Panc1 (cell line): Measurements from ENCODE around the gene GPR153. TPM values are rescaled to one million over a fixed set of nuclear protein-coding genes. Genes with fewer than 3 reads are reported as not detected.
A peak's percentile ranks its signal among the peaks of the same experiment; 100 is the strongest.

Experiments used
- ATAC-seq: fragments of 200-7000 bp; cut with Tn5 transposase; 2 replicates; pipeline ENCODE4 v1.9.1; 2020; ENCODE audit warnings: mild to moderate bottlenecking, moderate library complexity
- BruUV-seq: library from RNA; stranded (reverse); fragments of 400-500 nt; replicated peaks from 2 replicates; lab custom pipeline; 2021; lab: Mats Ljungman, UMichigan
- CTCF ChIA-PET: fragments of 300-600 bp; sonication (Branson Sonifier 250); formaldehyde crosslinking; loops from one replicate; lab custom pipeline; 2022; ENCODE audit warnings: antibody characterized with exemption; lab: Charles Lee
- POLR2A ChIA-PET: fragments of 300-600 bp; sonication (Branson Sonifier 250); formaldehyde crosslinking; loops from one replicate; lab custom pipeline; 2022; ENCODE audit warnings: antibody characterized with exemption; lab: Charles Lee
- DNase-seq: peaks from one replicate; pipeline ENCODE4 v3.0.0-alpha.2; 2010; ENCODE audit warnings: low read depth, low spot score
- H3K27ac ChIP-seq: 2 replicates; pipeline ENCODE4 v1.5.1; 2011; ENCODE audit warnings: mild to moderate bottlenecking, low read length, inconsistent platforms
- H3K27me3 ChIP-seq: fragments of 200-500 bp; sonication (Bioruptor generic); 2 replicates; pipeline ENCODE4 v1.6.0; 2014; ENCODE audit warnings: low read length, inconsistent platforms; ENCODE audit not compliant: control insufficient read depth, insufficient read depth
- H3K36me3 ChIP-seq: fragments of 200-500 bp; sonication (Bioruptor generic); 2 replicates; pipeline ENCODE4 v1.5.1; 2014; ENCODE audit warnings: inconsistent platforms, mild to moderate bottlenecking, low read length, moderate library complexity; ENCODE audit not compliant: control insufficient read depth, insufficient read depth
- H3K4me1 ChIP-seq: 2 replicates; pipeline ENCODE4 v1.5.1; 2011; ENCODE audit warnings: inconsistent platforms, mild to moderate bottlenecking, low read length, moderate library complexity; ENCODE audit not compliant: control insufficient read depth, insufficient read depth
- H3K4me3 ChIP-seq, 2 experiments: 2 replicates each; pipeline ENCODE4 v1.5.1; 2011 to 2012; ENCODE audit warnings: low read depth in 2 of 2, low read length in 2 of 2, mild to moderate bottlenecking in 2 of 2, inconsistent platforms in 1 of 2, moderate library complexity in 1 of 2
- H3K9me3 ChIP-seq: fragments of 200-500 bp; sonication (Bioruptor generic); 2 replicates; pipeline ENCODE4 v1.5.1; 2014; ENCODE audit warnings: low read depth, mild to moderate bottlenecking, inconsistent platforms, low read length, moderate library complexity; ENCODE audit not compliant: control insufficient read depth, insufficient read depth
- POLR2AphosphoS5 ChIP-seq: IDR thresholded peaks from 2 replicates; pipeline ENCODE4 v1.6.1; 2012; ENCODE audit warnings: mild to moderate bottlenecking, low read depth, low read length, moderate library complexity
- SIN3A ChIP-seq: IDR thresholded peaks from 2 replicates; pipeline ENCODE4 v1.6.1; 2012; ENCODE audit warnings: low read depth, mild to moderate bottlenecking, low read length, moderate library complexity, borderline replicate concordance; ENCODE audit not compliant: insufficient read depth
- TCF7L2 ChIP-seq: IDR thresholded peaks from 2 replicates; pipeline ENCODE4 v1.6.1; 2011; ENCODE audit warnings: mild to moderate bottlenecking, low read depth, low read length, inconsistent platforms
- in situ Hi-C: cut with HindIII; loops from 2 replicates; pipeline ENCODE4 v1.10.0; 2016; ENCODE audit warnings: low sequenced_read_pairs, low pct_unique_long_range_greater_than_20kb
- intact Hi-C: fragments of 100-400 bp; cut with micrococcal nuclease; formaldehyde crosslinking; loops from one replicate; pipeline ENCODE4 v1.10.0; 2022; ENCODE audit not compliant: unreplicated experiment
- total RNA-seq: library from RNA; stranded (reverse); gene quantifications from one replicate; pipeline ENCODE4 v1.2.1, GENCODE V29; 2021; ENCODE audit not compliant: unreplicated experiment
- TF ChIP-seq, protein P1 (sequence below), 2 experiments: IDR thresholded peaks; 2 replicates each; pipeline ENCODE4 v1.6.1; 2011 to 2012; ENCODE audit warnings: low read depth in 2 of 2, control low read depth in 1 of 2, low read length in 1 of 2, mild to moderate bottlenecking in 1 of 2, moderate library complexity in 1 of 2; ENCODE audit not compliant: insufficient read depth in 1 of 2
- TF ChIP-seq, protein P2 (sequence below): fragments of 450-650 bp; IDR thresholded peaks from 2 replicates; pipeline ENCODE4 v1.5.1; 2017; ENCODE audit warnings: mild to moderate bottlenecking

The GPR153 gene
- total RNA-seq, 1 experiment from 2014 or later: 5.5 TPM

DNA sequence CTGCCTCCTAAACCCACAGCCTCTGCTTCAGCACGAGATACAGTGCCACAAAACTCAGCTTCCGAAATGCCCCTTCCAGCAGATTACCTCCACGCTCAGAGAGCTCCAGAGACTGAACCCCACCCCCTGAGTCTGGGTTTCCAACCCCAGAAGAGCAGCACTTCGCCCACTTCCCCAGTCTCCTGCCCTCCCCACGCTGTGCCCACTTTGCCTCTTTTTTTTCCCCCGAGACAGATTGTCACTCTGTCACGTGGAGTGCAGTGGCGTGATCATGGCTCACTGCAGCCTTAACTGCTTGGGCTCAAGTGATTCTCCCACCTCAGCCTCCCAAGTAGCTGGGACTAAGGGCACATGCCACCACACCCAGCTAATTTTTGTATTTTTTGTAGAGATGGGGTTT lies 35.2 kb downstream of the GPR153 start:
- CTCF ChIA-PET: interaction anchor here (0.6 to 1.5 kb wide), 2 partner anchors 19 to 21 kb away, joined by 5 to 9 read pairs; no protein-coding TSS in a partner anchor
- peaks cover 17% of the 10 kb centered on the region for H3K4me1 ChIP-seq
- no peak overlapping the region for H3K4me3 ChIP-seq
- TF ChIP-seq, protein P1, sequence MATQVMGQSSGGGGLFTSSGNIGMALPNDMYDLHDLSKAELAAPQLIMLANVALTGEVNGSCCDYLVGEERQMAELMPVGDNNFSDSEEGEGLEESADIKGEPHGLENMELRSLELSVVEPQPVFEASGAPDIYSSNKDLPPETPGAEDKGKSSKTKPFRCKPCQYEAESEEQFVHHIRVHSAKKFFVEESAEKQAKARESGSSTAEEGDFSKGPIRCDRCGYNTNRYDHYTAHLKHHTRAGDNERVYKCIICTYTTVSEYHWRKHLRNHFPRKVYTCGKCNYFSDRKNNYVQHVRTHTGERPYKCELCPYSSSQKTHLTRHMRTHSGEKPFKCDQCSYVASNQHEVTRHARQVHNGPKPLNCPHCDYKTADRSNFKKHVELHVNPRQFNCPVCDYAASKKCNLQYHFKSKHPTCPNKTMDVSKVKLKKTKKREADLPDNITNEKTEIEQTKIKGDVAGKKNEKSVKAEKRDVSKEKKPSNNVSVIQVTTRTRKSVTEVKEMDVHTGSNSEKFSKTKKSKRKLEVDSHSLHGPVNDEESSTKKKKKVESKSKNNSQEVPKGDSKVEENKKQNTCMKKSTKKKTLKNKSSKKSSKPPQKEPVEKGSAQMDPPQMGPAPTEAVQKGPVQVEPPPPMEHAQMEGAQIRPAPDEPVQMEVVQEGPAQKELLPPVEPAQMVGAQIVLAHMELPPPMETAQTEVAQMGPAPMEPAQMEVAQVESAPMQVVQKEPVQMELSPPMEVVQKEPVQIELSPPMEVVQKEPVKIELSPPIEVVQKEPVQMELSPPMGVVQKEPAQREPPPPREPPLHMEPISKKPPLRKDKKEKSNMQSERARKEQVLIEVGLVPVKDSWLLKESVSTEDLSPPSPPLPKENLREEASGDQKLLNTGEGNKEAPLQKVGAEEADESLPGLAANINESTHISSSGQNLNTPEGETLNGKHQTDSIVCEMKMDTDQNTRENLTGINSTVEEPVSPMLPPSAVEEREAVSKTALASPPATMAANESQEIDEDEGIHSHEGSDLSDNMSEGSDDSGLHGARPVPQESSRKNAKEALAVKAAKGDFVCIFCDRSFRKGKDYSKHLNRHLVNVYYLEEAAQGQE (IDR thresholded peaks at IDR 0.05; ENCODE audit: insufficient read depth in 1 of 2, low read depth in 2 of 2, low read length in 1 of 2): no peak
- TF ChIP-seq, protein P2, sequence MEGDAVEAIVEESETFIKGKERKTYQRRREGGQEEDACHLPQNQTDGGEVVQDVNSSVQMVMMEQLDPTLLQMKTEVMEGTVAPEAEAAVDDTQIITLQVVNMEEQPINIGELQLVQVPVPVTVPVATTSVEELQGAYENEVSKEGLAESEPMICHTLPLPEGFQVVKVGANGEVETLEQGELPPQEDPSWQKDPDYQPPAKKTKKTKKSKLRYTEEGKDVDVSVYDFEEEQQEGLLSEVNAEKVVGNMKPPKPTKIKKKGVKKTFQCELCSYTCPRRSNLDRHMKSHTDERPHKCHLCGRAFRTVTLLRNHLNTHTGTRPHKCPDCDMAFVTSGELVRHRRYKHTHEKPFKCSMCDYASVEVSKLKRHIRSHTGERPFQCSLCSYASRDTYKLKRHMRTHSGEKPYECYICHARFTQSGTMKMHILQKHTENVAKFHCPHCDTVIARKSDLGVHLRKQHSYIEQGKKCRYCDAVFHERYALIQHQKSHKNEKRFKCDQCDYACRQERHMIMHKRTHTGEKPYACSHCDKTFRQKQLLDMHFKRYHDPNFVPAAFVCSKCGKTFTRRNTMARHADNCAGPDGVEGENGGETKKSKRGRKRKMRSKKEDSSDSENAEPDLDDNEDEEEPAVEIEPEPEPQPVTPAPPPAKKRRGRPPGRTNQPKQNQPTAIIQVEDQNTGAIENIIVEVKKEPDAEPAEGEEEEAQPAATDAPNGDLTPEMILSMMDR: no peak
- TF ChIP-seq POLR2AphosphoS5: no peak
- TF ChIP-seq SIN3A: no peak
- TF ChIP-seq TCF7L2: no peak
- POLR2A ChIA-PET: no interaction called here
- intact Hi-C loops (no loop called here), in situ Hi-C loops (no loop called here)
- peaks cover 10% of the 10 kb centered on the region; the same call in 1 of the 2 replicates for H3K36me3 ChIP-seq
- BruUV-seq: no TSS peak
- H3K27me3 ChIP-seq: no peaks in the 10 kb centered on the region
- DNase-seq (no peak), ATAC-seq (no peak)
- H3K9me3 ChIP-seq: no peaks in the 10 kb centered on the region
- H3K27ac ChIP-seq: no peak overlapping the region

DNA sequence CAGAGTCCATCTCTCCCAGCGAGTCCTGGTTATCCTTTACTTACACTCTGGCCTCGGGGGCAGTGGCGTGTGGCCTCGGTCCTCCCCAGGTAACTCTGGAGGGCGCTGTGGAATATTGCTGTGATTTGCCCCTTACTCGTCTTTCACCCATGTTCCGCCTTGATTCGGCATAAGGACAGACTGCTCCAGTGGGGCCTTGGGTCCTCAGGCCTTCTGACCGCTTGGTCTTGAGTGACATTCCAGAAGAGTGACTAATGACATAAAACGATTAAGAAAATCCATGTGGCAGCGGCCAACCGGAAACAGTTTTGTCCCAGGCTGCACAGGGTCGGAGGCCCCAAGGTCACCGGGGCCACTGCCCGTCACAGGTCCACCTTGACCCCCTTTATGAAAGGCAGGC lies 36.2 kb downstream of the GPR153 start:
- no TSS peak for BruUV-seq
- POLR2A ChIA-PET: no interaction called here
- no peaks in the 10 kb centered on the region for H3K27me3 ChIP-seq
- CTCF ChIA-PET: interaction anchor here (1.5 kb wide), 1 partner anchor 20 kb away, joined by 5 read pairs; no protein-coding TSS in a partner anchor
- peaks cover 10% of the 10 kb centered on the region; the same call in 1 of the 2 replicates for H3K36me3 ChIP-seq
- DNase-seq (no peak), ATAC-seq (peak; percentile 73)
- in situ Hi-C loops (no loop called here), intact Hi-C loops (no loop called here)
- H3K27ac ChIP-seq: peak overlapping the region; percentile 64
- H3K4me1 ChIP-seq: peaks cover 17% of the 10 kb centered on the region
- H3K9me3 ChIP-seq: no peaks in the 10 kb centered on the region
- TF ChIP-seq, protein P1 (IDR thresholded peaks at IDR 0.05; ENCODE audit: insufficient read depth in 1 of 2, low read depth in 2 of 2, low read length in 1 of 2): no peak
- TF ChIP-seq TCF7L2: no peak
- TF ChIP-seq, protein P2: no peak
- no peak for TF ChIP-seq SIN3A
- TF ChIP-seq POLR2AphosphoS5: peak; percentile 49
- no peak overlapping the region for H3K4me3 ChIP-seq
